IMR-90 (cell line): ENCODE results near the gene DNAJA1. TPM values are rescaled to one million over a fixed set of nuclear protein-coding genes. Genes with fewer than 3 reads are reported as not detected.

ENCODE experiments used
- ATAC-seq: fragments of 200-7000 bp; cut with Tn5 transposase; 2 replicates; pipeline ENCODE4 v1.9.1; 2020; ENCODE audit warnings: low read depth, mild to moderate bottlenecking, moderate library complexity
- BruUV-seq: library from RNA; stranded (reverse); fragments of 400-500 nt; replicated peaks from 2 replicates; lab custom pipeline; 2021; lab: Mats Ljungman, UMichigan
- CTCF ChIA-PET: fragments of 300-600 bp; formaldehyde crosslinking; extraction: SDS; loops from one replicate; lab custom pipeline; 2021; ENCODE audit warnings: antibody characterized with exemption; lab: Yijun Ruan, JAX
- POLR2A ChIA-PET: fragments of 300-600 bp; sonication (Branson Sonifier 250); formaldehyde crosslinking; loops from one replicate; lab custom pipeline; 2022; ENCODE audit warnings: antibody characterized with exemption; ENCODE audit not compliant: unreplicated experiment; lab: Charles Lee
- DNase-seq: peaks from one replicate; pipeline ENCODE4 v3.0.0; 2013
- H2AFZ ChIP-seq: replicated peaks from 2 replicates; pipeline ENCODE3; 2013; ENCODE audit warnings: low read length, mild to moderate bottlenecking; ENCODE audit not compliant: poor library complexity
- H2AK5ac ChIP-seq: 2 replicates; pipeline ENCODE4 v1.6.1; 2013; ENCODE audit warnings: low read depth, low read length, inconsistent platforms
- H2AK9ac ChIP-seq: replicated peaks from 2 replicates; pipeline ENCODE3; 2013; ENCODE audit warnings: mild to moderate bottlenecking, low read depth, low read length, moderate library complexity; ENCODE audit not compliant: poor library complexity
- H2BK120ac ChIP-seq: 2 replicates; pipeline ENCODE4 v1.6.1; 2013; ENCODE audit warnings: low read depth, low read length, inconsistent platforms
- H2BK15ac ChIP-seq: 3 replicates; pipeline ENCODE4 v1.6.1; 2013; ENCODE audit warnings: low read depth, low read length, inconsistent platforms
- H2BK20ac ChIP-seq: 2 replicates; pipeline ENCODE4 v1.6.1; 2013; ENCODE audit warnings: low read depth, mild to moderate bottlenecking, inconsistent platforms, low read length, moderate library complexity
- H2BK5ac ChIP-seq: 2 replicates; pipeline ENCODE4 v1.6.1; 2013; ENCODE audit warnings: mild to moderate bottlenecking, low read depth, low read length, inconsistent platforms; ENCODE audit not compliant: poor library complexity, severe bottlenecking
- H3K14ac ChIP-seq: replicated peaks from 2 replicates; pipeline ENCODE4 v1.6.1; 2013; ENCODE audit warnings: low read depth, low read length, inconsistent platforms
- H3K18ac ChIP-seq: 2 replicates; pipeline ENCODE4 v1.6.1; 2013; ENCODE audit warnings: low read depth, low read length, control low read depth
- H3K23ac ChIP-seq: 2 replicates; pipeline ENCODE4 v1.6.1; 2013; ENCODE audit warnings: low read depth, low read length, inconsistent platforms
- H3K27ac ChIP-seq: 2 replicates; pipeline ENCODE4 v1.5.1; 2013; ENCODE audit warnings: mild to moderate bottlenecking, control low read depth, low read length; ENCODE audit not compliant: insufficient read depth
- H3K27me3 ChIP-seq: 2 replicates; pipeline ENCODE4 v1.6.1; 2013; ENCODE audit warnings: low read length; ENCODE audit not compliant: control insufficient read depth, insufficient read depth
- H3K36me3 ChIP-seq: 2 replicates; pipeline ENCODE4 v1.6.1; 2013; ENCODE audit warnings: low read length, mixed read lengths; ENCODE audit not compliant: control insufficient read depth, insufficient read depth
- H3K4ac ChIP-seq: 2 replicates; pipeline ENCODE4 v1.6.1; 2013; ENCODE audit warnings: low read depth, low read length, inconsistent platforms
- H3K4me1 ChIP-seq: 2 replicates; pipeline ENCODE4 v1.6.1; 2013; ENCODE audit warnings: low read length, mixed read lengths; ENCODE audit not compliant: control insufficient read depth, insufficient read depth
- H3K4me2 ChIP-seq: 2 replicates; pipeline ENCODE4 v1.6.1; 2013; ENCODE audit warnings: low read depth, mild to moderate bottlenecking, control low read depth, low read length, moderate library complexity
- H3K4me3 ChIP-seq: 2 replicates; pipeline ENCODE4 v1.5.1; 2013; ENCODE audit warnings: low read depth, mild to moderate bottlenecking, control low read depth, low read length, moderate library complexity; ENCODE audit not compliant: insufficient read depth
- H3K56ac ChIP-seq: 2 replicates; pipeline ENCODE4 v1.6.1; 2013; ENCODE audit warnings: low read length, inconsistent platforms; ENCODE audit not compliant: insufficient read depth; ENCODE audit errors: extremely low read depth
- H3K79me1 ChIP-seq, 2 experiments: 2 replicates each; pipeline ENCODE4 v1.6.1; 2013; ENCODE audit warnings: low read length in 2 of 2, inconsistent platforms in 1 of 2, low read depth in 1 of 2
- H3K9ac ChIP-seq: 2 replicates; pipeline ENCODE4 v1.6.1; 2013; ENCODE audit warnings: low read depth, low read length, control low read depth
- H3K9me1 ChIP-seq: 2 replicates; pipeline ENCODE4 v1.6.1; 2013; ENCODE audit warnings: low read length, inconsistent platforms; ENCODE audit not compliant: insufficient read depth
- H3K9me3 ChIP-seq: 2 replicates; pipeline ENCODE4 v1.6.1; 2013; ENCODE audit warnings: low read length; ENCODE audit not compliant: control insufficient read depth, insufficient read depth
- H4K20me1 ChIP-seq: 2 replicates; pipeline ENCODE4 v1.6.1; 2013; ENCODE audit warnings: low read length, inconsistent platforms; ENCODE audit not compliant: insufficient read depth
- H4K5ac ChIP-seq: 2 replicates; pipeline ENCODE4 v1.6.1; 2013; ENCODE audit warnings: mild to moderate bottlenecking, low read depth, low read length, control low read depth
- H4K8ac ChIP-seq, 2 experiments: 2 replicates each; pipeline ENCODE4 v1.6.1; 2013; ENCODE audit warnings: low read depth in 2 of 2, low read length in 2 of 2, control low read depth in 1 of 2, inconsistent platforms in 1 of 2
- H4K91ac ChIP-seq: 2 replicates; pipeline ENCODE4 v1.6.1; 2013; ENCODE audit warnings: low read depth, low read length, inconsistent platforms; ENCODE audit not compliant: insufficient read depth
- BHLHE40 ChIP-seq: fragments of 150-350 bp; IDR thresholded peaks from 2 replicates; pipeline ENCODE4 v1.6.1; 2016; ENCODE audit warnings: mild to moderate bottlenecking, low read depth, low read length
- CEBPB ChIP-seq: IDR thresholded peaks from 2 replicates; pipeline ENCODE4 v1.6.1; 2012; ENCODE audit warnings: low read depth, low read length, improper control_type of control experiment
- CHD1 ChIP-seq: IDR thresholded peaks from 2 replicates; pipeline ENCODE4 v1.6.1; 2012; ENCODE audit warnings: low read depth, low read length, improper control_type of control experiment
- CTCF ChIP-seq: conservative IDR thresholded peaks from 2 replicates; pipeline ENCODE4 v1.5.1; 2012; ENCODE audit warnings: mild to moderate bottlenecking, low read depth, low read length, improper control_type of control experiment
- ELK1 ChIP-seq: fragments of 150-350 bp; IDR thresholded peaks from 2 replicates; pipeline ENCODE4 v1.6.1; 2016; ENCODE audit warnings: low read depth, mild to moderate bottlenecking, low read length, moderate library complexity, borderline replicate concordance
- FOS ChIP-seq: fragments of 150-350 bp; IDR thresholded peaks from 2 replicates; pipeline ENCODE4 v1.6.1; 2016; ENCODE audit warnings: low read depth, low read length
- MAFK ChIP-seq: IDR thresholded peaks from 2 replicates; pipeline ENCODE4 v1.6.1; 2012; ENCODE audit warnings: low read depth, low read length, improper control_type of control experiment
- MAZ ChIP-seq: IDR thresholded peaks from 2 replicates; pipeline ENCODE4 v1.6.1; 2012; ENCODE audit warnings: low read depth, mild to moderate bottlenecking, low read length, improper control_type of control experiment, moderate library complexity, borderline replicate concordance
- MXI1 ChIP-seq: IDR thresholded peaks from 2 replicates; pipeline ENCODE4 v1.6.1; 2012; ENCODE audit warnings: low read depth, mild to moderate bottlenecking, low read length, moderate library complexity, borderline replicate concordance
- NFE2L2 ChIP-seq: fragments of 150-350 bp; IDR thresholded peaks from 2 replicates; pipeline ENCODE4 v1.6.1; 2016; ENCODE audit warnings: low read depth, mild to moderate bottlenecking, low read length
- POLR2A ChIP-seq: IDR thresholded peaks from 2 replicates; pipeline ENCODE4 v1.6.1; 2012; ENCODE audit warnings: mild to moderate bottlenecking, low read depth, low read length
- RAD21 ChIP-seq: IDR thresholded peaks from 2 replicates; pipeline ENCODE4 v1.6.1; 2012; ENCODE audit warnings: low read length, improper control_type of control experiment
- RCOR1 ChIP-seq: IDR thresholded peaks from 2 replicates; pipeline ENCODE4 v1.6.1; 2012; ENCODE audit warnings: mild to moderate bottlenecking, low read length, improper control_type of control experiment; ENCODE audit not compliant: insufficient replicate concordance
- RFX5 ChIP-seq: IDR thresholded peaks from 2 replicates; pipeline ENCODE4 v1.8.0; 2012; ENCODE audit warnings: low read depth, mild to moderate bottlenecking, low read length, moderate library complexity
- SMC3 ChIP-seq: fragments of 150-350 bp; IDR thresholded peaks from 2 replicates; pipeline ENCODE4 v1.6.1; 2016; ENCODE audit warnings: low read depth, mild to moderate bottlenecking, antibody characterized with exemption, low read length, moderate library complexity
- USF2 ChIP-seq: fragments of 150-350 bp; IDR thresholded peaks from 2 replicates; pipeline ENCODE4 v1.6.1; 2017; ENCODE audit warnings: mild to moderate bottlenecking, antibody characterized with exemption, low read length, low read depth
- WGBS, 2 experiments: methylation state at CpG; one replicate each; pipeline versions ENCODE4 v1.1.5 to v1.1.7; 2013; ENCODE audit warnings: missing lambda C conversion rate in 2 of 2; ENCODE audit not compliant: insufficient read length in 1 of 2; ENCODE audit errors: extremely low coverage in 2 of 2; 5-methylcytosine and 5-hydroxymethylcytosine counted together
- dilution Hi-C: fragments of 300-500 bp; cut with HindIII; formaldehyde crosslinking; loops from one replicate; pipeline ENCODE4 v1.14.3; 2018; ENCODE audit warnings: low sequenced_read_pairs; ENCODE audit not compliant: unreplicated experiment
- in situ Hi-C: fragments of 300-500 bp; cut with MboI; formaldehyde crosslinking; loops from 3 replicates; pipeline ENCODE4 v1.14.3; 2019; ENCODE audit warnings: low sequenced_read_pairs, inconsistent platforms, mixed read lengths
- intact Hi-C: fragments of 100-400 bp; cut with micrococcal nuclease; formaldehyde crosslinking; loops from 2 replicates; pipeline ENCODE4 v1.10.0; 2022
- polyA plus RNA-seq, 3 experiments: library from polyadenylated mRNA; depleted of rRNA; stranded (reverse); fragments of >200 nt; gene quantifications; 2 replicates each; pipeline ENCODE4 v1.2.3, GENCODE V29; 2012; ENCODE audit warnings: low replicate concordance in 1 of 3
- total RNA-seq: library from RNA; depleted of rRNA; stranded (reverse); fragments of >200 nt; gene quantifications from 2 replicates; pipeline ENCODE4 v1.2.3, GENCODE V29; 2012

Gene DNAJA1
- total and polyA plus RNA-seq, 2 of the 4 experiments (the other 2 are of a cell fraction): 59.5 to 118 TPM

- Histone ChIP-seq H3K18ac (no peak overlapping the region), H3K23ac (no peak overlapping the region), H3K27me3 (no peaks in the 10 kb centered on the region), H2BK15ac (no peak overlapping the region), H4K8ac (no peak overlapping the region), H3K9me1 (peaks cover 5% of the 10 kb centered on the region), H2AK5ac (no peak overlapping the region), H3K27ac (no peak overlapping the region), H3K4me1 (peaks cover 5% of the 10 kb centered on the region), H4K20me1 (no peaks in the 10 kb centered on the region), H2BK5ac (no peak overlapping the region), H2AK9ac (no peak overlapping the region), H3K9ac (no peak overlapping the region), H3K4me2 (no peak overlapping the region), H3K9me3 (no peaks in the 10 kb centered on the region), H3K79me1 (peaks cover 22 to 40% of the 10 kb centered on the region in 2 experiments), H2BK120ac (no peak overlapping the region), H2BK20ac (no peak overlapping the region), H2AFZ (no peak overlapping the region), H3K36me3 (peaks cover 8% of the 10 kb centered on the region; the same call in 1 of the 2 replicates), H4K5ac (no peak overlapping the region), H4K91ac (no peak overlapping the region), H3K4me3 (no peak overlapping the region), H3K14ac (no peak overlapping the region), H3K56ac (no peak overlapping the region), H3K4ac (no peak overlapping the region)
- no peak for TF ChIP-seq BHLHE40
- TF ChIP-seq POLR2A: no peak
- no peak for TF ChIP-seq RCOR1
- no peak for TF ChIP-seq RFX5
- TF ChIP-seq FOS: no peak
- no peak for TF ChIP-seq SMC3
- no peak for TF ChIP-seq NFE2L2
- no peak for TF ChIP-seq CTCF
- TF ChIP-seq MAFK: no peak
- TF ChIP-seq USF2: no peak
- TF ChIP-seq MAZ: no peak
- TF ChIP-seq CEBPB: no peak
- TF ChIP-seq ELK1: no peak
- no peak for TF ChIP-seq MXI1
- TF ChIP-seq RAD21: no peak
- no peak for TF ChIP-seq CHD1
- POLR2A ChIA-PET: no interaction called here
- intact Hi-C loops (no loop called here), dilution Hi-C loops (no loop called here), in situ Hi-C loops (no loop called here)
- WGBS, 2 experiments: 68% methylated on average over 8 of the region's 25 CpGs; no CpG with 5 or more reads in 1 of the 2 experiments
- BruUV-seq: no TSS peak
- ATAC-seq (no peak), DNase-seq (no peak)
- CTCF ChIA-PET: no interaction called here
These were observed 5.3 kb upstream of the DNAJA1 start for GRCh38 chr9:33019797-33020196.
